Peyer's patch (tissue), 4 donors: ENCODE data around the gene FXN.

Source experiments
- CTCF ChIP-seq, 6 experiments: fragments of 450-650 bp in 4 of 6; fragments of 200-600 bp in 2 of 6; sonication (generic) in 1 of 6; IDR thresholded peaks; one replicate each; pipeline ENCODE4 v1.5.1; 2017 to 2019; ENCODE audit warnings: antibody characterized with exemption in 6 of 6, mild to moderate bottlenecking in 3 of 6, moderate library complexity in 1 of 6
- POLR2A ChIP-seq, 2 donors: fragments of 450-650 bp; IDR thresholded peaks; one replicate each; pipeline ENCODE4 v1.5.1; 2017; ENCODE audit warnings: antibody characterized with exemption in 2 of 2, mild to moderate bottlenecking in 2 of 2, moderate library complexity in 2 of 2

DNA sequence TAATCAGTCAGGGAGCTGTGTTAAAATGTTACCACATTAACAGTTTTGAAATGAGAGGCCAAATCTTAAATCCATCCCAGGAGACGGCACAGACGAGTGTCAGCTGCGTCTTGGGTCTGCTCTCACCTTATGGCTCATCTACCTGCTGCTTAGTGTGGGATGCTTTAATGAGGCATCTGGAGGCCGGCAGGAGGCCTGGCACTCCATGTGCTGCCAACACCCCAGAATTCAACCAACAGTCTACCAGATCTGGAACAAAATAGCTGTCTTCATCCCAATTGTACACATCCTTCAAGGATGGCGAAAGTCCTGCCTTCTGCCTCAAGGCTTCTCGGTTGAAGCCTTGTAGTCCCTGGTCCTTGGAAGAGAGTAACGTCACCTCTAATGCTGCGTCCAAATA lies 33.6 kb upstream of the FXN start:
- TF ChIP-seq POLR2A (IDR thresholded peaks at IDR 0.05) (no peak), CTCF (IDR thresholded peaks at IDR 0.05) (no peak)
